GM12891 (cell line): ENCODE data around the gene KLLN.

ENCODE experiments used
- POLR2A ChIP-seq: IDR thresholded peaks from 2 replicates; pipeline ENCODE4 v1.6.1; 2011; ENCODE audit warnings: low read depth, low read length, control low read depth
- SPI1 ChIP-seq: IDR thresholded peaks from 2 replicates; pipeline ENCODE4 v1.6.1; 2011; ENCODE audit warnings: low read depth, low read length, control low read depth

GRCh38 chr10:87837445-87837844 lies 25.9 kb downstream of the KLLN start:
- TF ChIP-seq POLR2A (no peak), SPI1 (peak; percentile 92)
